Central memory CD4-positive, alpha-beta T cell (primary cell): ENCODE measurements around the gene ARVCF.
"Not testable (repeated sequence)": the region's sequence is repeated elsewhere in the genome, so short reads cannot be mapped to it uniquely, and the experiment has no call there.

Experiments
- DNase-seq: peaks from one replicate; pipeline ENCODE4 v3.0.0; 2022

The ARVCF gene

GRCh38 chr22:19959043-19959586 lies 57.5 kb downstream of the ARVCF start:
- DNase-seq, result no peak

- no peak for DNase-seq
Observed at GRCh38 chr22:19958083-19959042, 58.3 kb downstream of the ARVCF start.

GRCh38 chr22:19957445-19957844 lies 59.2 kb downstream of the ARVCF start:
- no peak for DNase-seq

GRCh38 chr22:19955241-19956128 lies 61.1 kb downstream of the ARVCF start:
- DNase-seq, result no peak

- no peak for DNase-seq
Observed at GRCh38 chr22:19951346-19951745, 65.3 kb downstream of the ARVCF start.

GRCh38 chr22:19948057-19948760 lies 68.4 kb downstream of the ARVCF start:
- no peak for DNase-seq

- DNase-seq, result no peak
Observed at GRCh38 chr22:19943082-19944026, 73.3 kb downstream of the ARVCF start.

GRCh38 chr22:19942157-19943081 lies 74.2 kb downstream of the ARVCF start:
- DNase-seq, result no peak

GRCh38 chr22:19941365-19942082 lies 75.1 kb downstream of the ARVCF start, which contains the start of the genes COMT and TXNRD2:
COMT (plus strand) TSS chr22:19941772; CDS start chr22:19962527, 20,755 bp downstream.
TXNRD2 (minus strand) TSS chr22:19941818; CDS start chr22:19941803, 15 bp downstream.
- peak; percentile 63 for DNase-seq

GRCh38 chr22:19940536-19941364 lies 75.9 kb downstream of the ARVCF start:
- DNase-seq, result no peak

- no peak for DNase-seq
Observed at GRCh38 chr22:19937616-19938473, 78.8 kb downstream of the ARVCF start.

GRCh38 chr22:19936513-19936912 lies 80.1 kb downstream of the ARVCF start:
- no peak for DNase-seq

GRCh38 chr22:19935123-19935718 lies 81.4 kb downstream of the ARVCF start:
- not testable (repeated sequence) for DNase-seq

GRCh38 chr22:19933341-19934241 lies 83.0 kb downstream of the ARVCF start:
- DNase-seq, result no peak

- DNase-seq, result no peak
Observed at GRCh38 chr22:19932367-19933206, 84.0 kb downstream of the ARVCF start.
